ENCODE data around the gene POC1B.

POC1B gene

DNA sequence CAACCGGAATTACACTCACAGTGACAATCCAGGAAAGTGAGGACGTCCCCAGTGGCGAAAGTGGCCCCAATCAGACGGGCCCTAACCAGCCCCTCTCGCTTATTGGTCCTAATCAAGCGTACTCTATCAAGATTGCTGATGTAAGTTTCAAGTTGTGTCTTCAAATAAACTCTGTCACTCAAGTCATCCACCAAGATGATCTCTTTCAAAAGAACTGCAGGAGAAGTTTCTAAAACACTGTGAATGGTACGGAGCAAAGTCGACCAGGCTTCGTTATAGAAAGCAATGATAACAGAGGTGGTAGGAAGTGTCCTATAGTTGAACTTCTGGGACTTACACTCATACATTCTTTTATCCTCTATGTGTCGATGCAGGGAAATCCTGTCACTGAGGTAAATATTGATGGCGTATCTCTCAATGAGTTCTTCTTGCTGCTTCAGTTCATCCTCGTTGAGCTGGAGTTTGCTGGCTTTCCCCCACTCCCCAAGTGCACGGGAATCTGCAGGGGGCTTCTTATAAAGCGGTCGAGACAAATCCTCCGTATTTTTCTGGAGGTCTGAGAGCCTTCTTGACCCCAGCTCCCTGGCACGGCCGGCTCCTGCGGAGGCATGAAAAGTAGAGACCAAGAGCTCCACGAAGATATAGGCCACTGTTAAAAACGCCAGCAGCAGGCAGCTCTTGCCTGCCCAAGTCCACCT is 1.9 kb downstream of the POC1B start:
- peak overlapping the region; percentile 89 to 99 for H3K4me3 ChIP-seq
- no peak for DNase-seq
- peak overlapping the region; percentile 89 to 99 for H3K27ac ChIP-seq
- TF ChIP-seq, protein P1, sequence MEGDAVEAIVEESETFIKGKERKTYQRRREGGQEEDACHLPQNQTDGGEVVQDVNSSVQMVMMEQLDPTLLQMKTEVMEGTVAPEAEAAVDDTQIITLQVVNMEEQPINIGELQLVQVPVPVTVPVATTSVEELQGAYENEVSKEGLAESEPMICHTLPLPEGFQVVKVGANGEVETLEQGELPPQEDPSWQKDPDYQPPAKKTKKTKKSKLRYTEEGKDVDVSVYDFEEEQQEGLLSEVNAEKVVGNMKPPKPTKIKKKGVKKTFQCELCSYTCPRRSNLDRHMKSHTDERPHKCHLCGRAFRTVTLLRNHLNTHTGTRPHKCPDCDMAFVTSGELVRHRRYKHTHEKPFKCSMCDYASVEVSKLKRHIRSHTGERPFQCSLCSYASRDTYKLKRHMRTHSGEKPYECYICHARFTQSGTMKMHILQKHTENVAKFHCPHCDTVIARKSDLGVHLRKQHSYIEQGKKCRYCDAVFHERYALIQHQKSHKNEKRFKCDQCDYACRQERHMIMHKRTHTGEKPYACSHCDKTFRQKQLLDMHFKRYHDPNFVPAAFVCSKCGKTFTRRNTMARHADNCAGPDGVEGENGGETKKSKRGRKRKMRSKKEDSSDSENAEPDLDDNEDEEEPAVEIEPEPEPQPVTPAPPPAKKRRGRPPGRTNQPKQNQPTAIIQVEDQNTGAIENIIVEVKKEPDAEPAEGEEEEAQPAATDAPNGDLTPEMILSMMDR (IDR thresholded peaks at IDR 0.05), result no peak
- H3K4me1 ChIP-seq, result peaks cover 0 to 47% (median 27%) of the 10 kb centered on the region in 4 donors
- H3K27me3 ChIP-seq, result no peaks in the 10 kb centered on the region
- H3K36me3 ChIP-seq, result no peaks in the 10 kb centered on the region
- intact Hi-C loops (cut with DNase I; ENCODE audit: low total_unique reads), result loop anchor here (10.0 kb wide), 1 partner anchor 479 kb away; no protein-coding TSS in a partner anchor
- H3K9me3 ChIP-seq, result no peaks in the 10 kb centered on the region

GRCh38 chr12:89523393-89523792 is 2.5 kb downstream of the POC1B start:
- no peaks in the 10 kb centered on the region for H3K27me3 ChIP-seq
- H3K27ac ChIP-seq, result no peak overlapping the region
- TF ChIP-seq, protein P1 (IDR thresholded peaks at IDR 0.05), result no peak
- no peaks in the 10 kb centered on the region for H3K36me3 ChIP-seq
- peaks cover 0 to 47% (median 28%) of the 10 kb centered on the region in 4 donors for H3K4me1 ChIP-seq
- no peak for DNase-seq
- H3K4me3 ChIP-seq, result peak overlapping the region; percentile 89 to 99
- intact Hi-C loops (cut with DNase I; ENCODE audit: low total_unique reads), result loop anchor here (10.0 kb wide), 1 partner anchor 479 kb away; no protein-coding TSS in a partner anchor
- no peaks in the 10 kb centered on the region for H3K9me3 ChIP-seq

- H3K36me3 ChIP-seq, result no peaks in the 10 kb centered on the region
- DNase-seq, result no peak
- H3K9me3 ChIP-seq, result no peaks in the 10 kb centered on the region
- no peak overlapping the region for H3K27ac ChIP-seq
- intact Hi-C loops (cut with DNase I; ENCODE audit: low total_unique reads), result loop anchor here (10.0 kb wide), 1 partner anchor 477 kb away; no protein-coding TSS in a partner anchor
- TF ChIP-seq, protein P1 (IDR thresholded peaks at IDR 0.05), result no peak
- H3K27me3 ChIP-seq, result no peaks in the 10 kb centered on the region
- peaks cover 0 to 39% (median 24%) of the 10 kb centered on the region in 4 donors for H3K4me1 ChIP-seq
- H3K4me3 ChIP-seq, result no peak overlapping the region
Measured at GRCh38 chr12:89521364-89522223, 4.3 kb downstream of the POC1B start.

DNA sequence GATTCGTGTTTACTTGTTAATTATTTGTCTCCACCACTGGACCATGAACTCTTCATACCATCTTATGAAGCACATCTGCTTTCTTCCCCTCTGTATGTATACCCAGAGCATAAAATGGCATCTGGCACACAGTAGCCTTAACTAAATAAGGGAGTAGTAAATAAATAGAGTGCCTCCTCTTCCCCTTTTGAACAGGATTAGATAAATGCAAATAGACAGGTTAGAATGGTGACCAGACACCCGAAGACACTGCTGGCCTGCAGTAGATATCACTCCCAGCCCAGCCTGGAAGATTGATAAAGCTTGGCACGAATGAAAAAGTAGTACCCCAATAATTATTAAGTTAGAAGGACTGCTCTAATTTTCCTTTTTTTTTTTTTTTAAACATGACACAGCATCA is 8.1 kb downstream of the POC1B start:
- peaks cover 0 to 24% (median 8%) of the 10 kb centered on the region in 4 donors for H3K4me1 ChIP-seq
- DNase-seq, result no peak

GRCh38 chr12:89516633-89517032 is 9.2 kb downstream of the POC1B start:
- H3K4me3 ChIP-seq, result no peak overlapping the region
- no peak overlapping the region for H3K27ac ChIP-seq
- intact Hi-C loops (cut with DNase I; ENCODE audit: low total_unique reads), result no loop called here
- H3K9me3 ChIP-seq, result no peaks in the 10 kb centered on the region
- H3K27me3 ChIP-seq, result no peaks in the 10 kb centered on the region
- TF ChIP-seq, protein P1 (IDR thresholded peaks at IDR 0.05), result no peak
- no peak for DNase-seq
- H3K36me3 ChIP-seq, result no peaks in the 10 kb centered on the region
- peaks cover 0 to 13% (median 5%) of the 10 kb centered on the region in 4 donors for H3K4me1 ChIP-seq

More for the DNA sequence above, 8.1 kb downstream of the POC1B start:
- intact Hi-C loops (cut with DNase I; ENCODE audit: low total_unique reads), result no loop called here
- TF ChIP-seq, protein P1 (IDR thresholded peaks at IDR 0.05), result no peak
- no peaks in the 10 kb centered on the region for H3K9me3 ChIP-seq
- no peaks in the 10 kb centered on the region for H3K27me3 ChIP-seq
- no peak overlapping the region for H3K27ac ChIP-seq
- H3K4me3 ChIP-seq, result no peak overlapping the region
- no peaks in the 10 kb centered on the region for H3K36me3 ChIP-seq

Measured in tibial artery (tissue), 4 donors.